ENCODE measurements around the gene AUTS2.

AUTS2 gene

DNA sequence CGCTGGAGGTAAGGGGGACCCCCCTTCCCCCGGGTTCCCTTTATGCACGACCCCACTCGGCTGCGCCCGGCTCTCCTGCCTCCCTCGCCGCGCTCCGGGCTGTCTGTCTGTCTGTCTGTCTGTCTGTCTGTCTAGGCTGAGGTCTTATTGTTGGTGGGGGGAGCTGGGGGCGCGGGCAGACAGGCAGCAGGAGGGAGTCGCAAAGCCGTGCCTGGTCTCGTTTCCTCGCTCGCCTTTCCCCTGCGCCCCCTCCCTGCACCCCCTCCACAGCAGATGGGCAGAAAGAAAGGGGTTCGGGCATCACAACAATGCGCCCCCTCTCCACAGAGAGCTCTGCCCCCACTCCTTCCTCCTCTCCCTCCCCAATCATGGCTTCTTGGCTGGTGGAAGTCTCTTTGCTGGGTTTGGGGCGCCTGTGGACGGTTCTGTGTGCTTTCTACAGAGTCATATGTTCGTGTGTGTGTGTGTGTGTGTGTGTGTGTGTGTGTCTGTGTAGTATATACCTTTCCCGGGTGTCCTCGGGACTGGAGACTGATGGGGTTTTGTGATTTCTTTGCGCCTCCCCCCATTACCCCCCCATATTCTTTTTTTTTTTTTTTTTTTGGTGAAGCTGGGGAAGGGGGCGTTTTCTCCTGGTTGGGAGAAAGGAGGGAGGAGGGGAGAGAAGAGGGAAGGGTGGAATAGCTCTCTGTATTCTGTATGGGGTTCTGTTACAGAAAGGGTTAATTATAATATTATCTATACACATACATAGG is 1.9 kb downstream of the AUTS2 start:
- no peak for DNase-seq (ENCODE audit: low read depth)

DNA sequence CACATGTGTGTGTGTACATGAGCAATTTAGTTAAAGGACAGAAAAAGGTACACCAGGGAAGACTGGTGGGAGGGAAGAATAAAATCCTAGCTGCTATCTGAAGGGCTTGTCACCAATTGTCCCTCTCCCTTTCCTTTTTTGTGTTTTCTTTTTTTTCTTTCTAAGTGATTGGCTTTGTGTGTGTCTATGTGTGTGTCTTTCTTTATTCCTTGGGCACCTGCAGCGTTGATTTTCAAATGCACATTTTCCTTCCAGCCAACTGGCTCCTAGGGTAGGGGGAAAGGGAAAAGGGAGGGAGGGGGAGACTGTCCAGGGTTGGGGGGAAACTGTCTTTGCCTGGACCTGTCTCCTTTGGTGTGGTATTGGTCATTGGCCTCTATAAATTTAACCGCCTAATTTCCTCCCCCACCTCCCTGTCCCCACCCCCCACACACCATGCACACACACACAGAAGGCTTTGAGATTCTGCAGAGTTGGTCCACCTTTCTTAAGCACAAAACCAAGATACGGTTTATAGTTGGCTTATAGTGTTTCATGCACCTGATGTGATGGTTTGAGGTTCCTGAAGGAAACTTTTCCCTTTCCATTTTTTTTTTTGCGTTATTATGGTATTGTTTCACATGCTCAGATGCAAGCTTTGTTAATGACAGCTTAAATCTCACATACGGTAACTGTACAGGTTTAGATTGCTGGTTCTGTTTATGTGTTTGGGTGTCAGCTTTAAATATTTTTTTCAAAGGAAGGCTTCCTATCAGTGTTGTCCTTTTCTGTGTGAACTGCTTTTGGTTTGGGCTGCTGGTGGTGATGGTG is 2.6 kb downstream of the AUTS2 start:
- no peak for DNase-seq (ENCODE audit: low read depth)

DNA sequence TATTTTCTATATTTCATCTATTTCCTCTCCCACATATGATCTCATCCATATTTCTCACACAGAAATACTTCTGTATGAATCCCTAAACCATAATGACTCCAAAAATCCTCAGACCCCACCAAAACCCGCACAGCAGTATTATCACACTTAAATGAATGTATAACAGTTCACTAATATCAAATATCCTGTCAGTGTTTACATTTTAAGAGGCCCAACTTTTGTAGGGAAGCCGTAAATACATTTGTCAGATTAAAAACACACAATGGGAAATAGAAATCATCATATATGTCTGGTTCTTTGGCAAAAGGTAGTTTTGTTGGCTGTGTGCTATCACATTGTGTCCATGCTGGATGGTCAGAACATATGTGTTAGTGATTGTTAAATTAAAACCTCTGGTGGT is 4.2 kb downstream of the AUTS2 start:
- no peak for DNase-seq (ENCODE audit: low read depth)

DNA sequence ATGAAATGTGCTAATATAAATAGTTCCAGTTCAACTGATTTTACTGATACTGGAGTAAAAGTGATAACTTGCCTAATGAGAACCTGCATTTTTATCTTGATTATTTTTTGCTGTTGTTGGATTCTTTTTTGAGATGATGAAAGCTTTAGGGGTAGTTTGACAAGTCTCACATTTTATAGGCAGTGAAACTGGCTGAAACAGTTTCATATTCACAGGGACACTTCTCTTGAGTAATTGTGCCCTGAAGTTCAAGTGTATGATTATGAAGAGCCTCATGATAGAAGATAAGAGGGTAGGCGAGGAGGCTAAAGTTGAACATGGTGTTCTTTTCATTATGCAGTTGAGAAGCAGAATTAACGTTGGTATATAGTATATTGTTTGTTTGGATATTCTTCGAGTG is 5.1 kb downstream of the AUTS2 start:
- no peak for DNase-seq (ENCODE audit: low read depth)

DNA sequence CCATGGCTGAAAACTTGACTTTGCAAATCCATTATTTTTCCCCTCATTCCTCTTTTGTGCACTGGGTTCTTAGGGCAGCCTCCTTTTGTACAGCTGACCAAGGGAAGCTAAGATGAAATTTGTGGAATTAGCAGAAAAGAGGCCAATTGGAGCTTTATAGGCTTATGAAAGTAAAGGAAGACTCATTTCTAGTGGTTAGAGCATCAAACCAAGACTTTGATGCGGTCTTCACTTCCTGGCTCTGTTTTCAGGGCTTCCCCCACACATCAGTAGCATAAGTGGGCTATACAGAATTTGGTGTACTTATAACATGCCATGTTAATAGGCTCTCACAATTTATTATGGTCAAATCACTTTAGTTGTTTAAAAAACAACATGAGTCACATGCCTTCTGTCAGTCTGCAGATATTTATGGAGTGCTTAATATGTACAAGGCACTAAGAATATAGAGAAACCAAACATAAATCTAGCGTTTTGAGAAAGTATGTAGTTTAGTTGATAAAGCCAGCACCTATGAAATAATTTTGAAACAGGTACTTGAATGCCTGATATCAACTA is 5.7 kb downstream of the AUTS2 start:
- no peak for DNase-seq (ENCODE audit: low read depth)

DNA sequence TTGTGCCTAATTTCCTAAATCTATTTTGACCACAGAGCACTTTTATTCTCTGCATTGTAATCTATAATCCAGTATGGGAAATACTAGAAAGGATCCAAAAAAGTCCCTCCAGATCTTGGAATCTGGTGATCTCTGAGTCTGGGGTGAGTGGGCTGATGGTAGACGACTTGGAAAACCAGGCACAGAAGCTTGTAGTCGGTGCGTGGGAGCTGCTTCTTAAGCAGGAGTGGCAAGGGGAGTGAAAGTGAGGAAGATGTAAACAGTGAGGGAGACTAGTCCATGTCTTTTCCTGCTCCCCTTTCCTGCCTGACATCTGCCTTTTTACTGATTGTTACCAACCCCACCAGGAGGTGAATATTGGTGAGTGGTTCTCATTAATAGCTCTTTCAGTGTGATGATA is 6.8 kb downstream of the AUTS2 start:
- DNase-seq (ENCODE audit: low read depth): no peak

DNA sequence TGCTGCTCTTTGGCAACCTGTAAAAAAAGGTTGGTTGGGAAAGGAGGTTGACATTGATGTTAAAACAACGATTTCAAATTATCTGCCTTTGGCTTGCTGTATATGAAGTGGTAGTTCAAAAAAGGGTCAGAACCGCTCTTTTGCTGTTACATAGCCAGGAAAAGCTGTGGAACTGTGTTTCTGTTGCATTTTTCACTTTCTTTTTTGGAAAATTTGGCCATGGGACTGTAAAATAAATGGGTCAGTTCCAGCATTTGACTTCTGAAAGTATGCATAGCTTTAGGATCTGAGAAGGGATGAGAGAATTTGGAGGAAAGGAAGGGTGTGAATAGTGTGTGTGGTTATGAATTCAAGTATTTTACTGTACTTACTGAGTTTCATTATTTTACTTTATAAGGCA is 7.3 kb downstream of the AUTS2 start:
- no peak for DNase-seq (ENCODE audit: low read depth)

DNA sequence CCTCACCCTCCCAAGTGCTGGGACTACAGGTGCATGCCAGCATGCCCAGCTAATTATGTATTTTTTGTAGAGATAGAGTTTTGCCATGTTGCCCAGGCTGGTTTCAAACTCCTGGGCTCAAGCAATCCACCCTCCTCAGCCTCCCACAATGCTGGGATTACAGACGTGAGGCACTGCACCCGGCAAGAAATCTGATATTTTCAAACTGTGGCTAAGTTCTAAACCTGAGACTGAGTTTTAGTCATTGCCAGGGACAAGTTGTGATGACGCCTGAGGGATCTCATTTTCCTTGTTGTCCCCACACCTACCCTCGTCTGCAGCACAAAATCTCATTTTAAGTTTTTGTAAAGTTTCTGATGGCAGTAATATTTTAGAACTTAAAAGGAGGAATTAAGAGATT is 9.8 kb downstream of the AUTS2 start:
- DNase-seq (ENCODE audit: low read depth): no peak

DNA sequence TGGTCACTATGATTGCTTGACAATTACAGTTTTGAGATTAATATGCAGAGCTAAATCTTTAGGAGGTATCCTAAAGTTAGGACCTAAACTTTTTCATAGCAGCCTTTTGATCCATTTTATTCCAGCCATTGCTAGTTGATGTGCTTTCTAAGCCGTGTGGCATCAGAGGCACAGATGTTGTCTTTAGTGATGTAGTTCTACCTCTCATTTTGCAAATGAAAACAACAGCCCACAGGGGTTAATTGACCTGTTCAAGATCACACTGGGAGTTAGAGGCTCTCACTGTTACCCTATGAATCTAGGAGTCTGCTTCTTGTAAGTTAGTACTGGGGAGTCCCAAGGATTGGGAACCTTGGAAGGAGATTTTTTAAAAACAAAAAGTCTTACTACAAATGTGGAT is 10.6 kb downstream of the AUTS2 start:
- DNase-seq (ENCODE audit: low read depth): no peak

DNA sequence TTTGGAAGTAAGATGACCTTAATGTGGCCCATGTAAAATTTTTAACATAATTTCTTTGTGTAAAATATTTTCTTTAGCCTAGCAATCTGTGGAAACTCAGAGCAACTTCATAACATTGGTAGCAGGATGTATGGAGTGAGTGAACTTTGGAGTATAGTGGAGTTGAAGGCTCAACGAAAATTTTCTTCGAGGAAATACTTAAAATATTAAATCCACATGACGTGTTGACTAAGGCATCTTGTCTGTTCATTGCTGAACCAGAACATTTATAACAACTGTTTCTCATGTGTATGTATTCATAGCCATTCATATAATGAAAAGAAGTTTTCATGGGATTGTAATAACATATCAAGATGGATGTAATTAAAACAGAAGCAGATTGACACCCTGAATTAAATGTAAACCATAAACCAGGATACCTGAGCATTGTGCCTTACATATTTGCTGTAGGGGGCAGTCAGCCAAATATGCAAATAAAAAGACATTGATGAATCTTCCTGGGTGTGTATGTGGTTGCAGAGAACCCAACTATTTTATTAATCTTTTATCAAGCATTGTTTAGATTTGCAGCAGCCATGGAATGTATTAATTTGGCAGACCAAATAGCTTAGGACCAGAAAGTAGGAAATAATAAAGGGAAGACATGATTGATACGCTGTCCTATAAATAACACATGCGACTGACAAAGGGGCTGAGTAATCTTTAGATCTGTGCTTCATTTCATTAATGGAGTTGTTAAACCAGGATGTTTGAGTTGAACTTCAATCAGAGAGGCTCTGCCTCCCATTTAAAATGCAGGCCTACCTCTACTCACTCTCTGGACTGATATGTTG is 11.5 kb downstream of the AUTS2 start:
- no peak for DNase-seq (ENCODE audit: low read depth)

DNA sequence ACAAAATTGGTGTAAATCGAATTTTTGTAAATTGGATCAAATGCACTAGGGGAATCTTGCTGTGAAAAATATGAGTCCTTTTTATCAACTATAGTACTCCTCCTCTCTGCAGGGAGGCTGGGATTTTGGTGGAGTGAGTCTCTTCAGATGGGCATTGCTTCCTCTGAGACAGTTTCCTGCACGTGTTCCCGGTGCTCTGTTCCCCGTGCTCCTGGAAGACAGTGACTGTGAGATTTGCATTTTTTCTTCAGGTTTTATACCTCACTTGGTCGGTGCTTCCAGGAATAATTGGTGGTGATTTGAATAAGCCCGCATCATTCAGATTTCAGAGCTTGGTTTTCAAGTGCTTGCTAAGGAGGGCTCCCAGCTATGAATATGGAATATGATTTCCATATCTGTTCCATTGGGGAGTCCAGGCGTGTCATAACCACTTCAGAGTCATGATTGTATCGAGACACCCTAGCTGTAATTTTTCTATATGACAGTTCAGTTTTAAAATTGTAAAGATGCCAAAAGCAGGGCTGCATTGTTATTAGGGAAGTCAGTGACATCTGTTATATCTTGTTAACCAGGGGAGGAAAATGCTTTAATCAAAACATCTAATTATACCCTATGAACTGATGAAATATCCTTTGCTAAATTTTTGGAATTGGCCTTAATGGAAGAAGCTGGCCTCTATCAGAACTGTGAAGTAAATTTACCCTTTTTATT is 12.3 kb downstream of the AUTS2 start:
- no peak for DNase-seq (ENCODE audit: low read depth)

DNA sequence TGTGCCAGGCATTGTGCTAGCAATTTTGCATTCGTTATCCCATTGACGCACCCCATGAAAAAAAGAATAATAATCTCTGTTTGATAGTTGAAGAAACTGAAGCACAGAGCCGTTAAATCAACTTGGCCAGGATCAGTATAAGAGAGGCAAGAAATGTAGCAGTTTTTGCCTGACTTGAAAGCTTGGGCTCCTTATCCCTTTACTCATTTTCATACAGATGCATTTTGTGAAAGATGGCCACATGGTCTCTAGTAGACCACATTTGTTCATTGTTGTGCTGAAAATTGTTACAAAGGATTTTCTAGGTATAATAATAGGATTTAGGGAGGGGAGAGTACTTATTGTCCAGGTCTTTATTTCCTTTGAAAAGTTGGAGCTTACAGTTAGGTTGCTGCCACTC is 14.7 kb downstream of the AUTS2 start:
- no peak for DNase-seq (ENCODE audit: low read depth)

DNA sequence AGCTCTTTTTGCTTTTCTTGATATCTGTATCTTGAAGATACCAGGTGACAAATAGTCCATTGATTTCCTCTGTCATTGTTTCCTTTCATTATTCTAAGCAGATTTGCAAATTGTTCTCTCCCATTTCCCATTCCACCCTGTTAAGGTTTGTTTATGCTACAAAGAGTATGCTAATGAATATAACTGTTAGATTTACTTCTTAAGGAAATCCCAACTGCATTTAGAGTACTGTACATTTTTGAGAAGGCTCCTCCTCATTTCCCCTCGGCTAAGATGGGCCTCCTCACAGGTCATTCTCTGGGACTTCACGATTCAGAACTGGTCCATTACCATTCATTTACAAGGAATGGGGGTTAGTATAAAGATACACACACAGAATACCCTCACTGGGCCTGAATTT is 15.6 kb downstream of the AUTS2 start:
- DNase-seq (ENCODE audit: low read depth): no peak

DNA sequence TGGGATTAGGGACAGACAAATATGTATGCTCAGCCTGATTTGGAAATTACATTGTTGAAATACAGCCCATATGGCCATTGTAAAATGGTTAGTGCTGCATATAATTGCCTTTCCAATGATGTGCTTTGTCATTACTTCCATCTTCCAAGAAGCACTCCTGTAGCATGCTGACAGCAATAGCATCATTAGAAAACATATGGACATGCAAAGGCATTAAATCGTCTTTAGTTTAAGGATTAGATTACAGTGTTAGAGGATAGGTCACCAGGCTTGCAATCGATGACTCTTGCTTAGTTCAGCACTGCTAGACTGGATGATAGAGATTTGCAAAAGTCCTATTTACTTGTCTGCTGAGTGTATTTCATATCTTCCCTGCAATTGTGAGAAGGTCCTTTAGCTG is 17.4 kb downstream of the AUTS2 start:
- no peak for DNase-seq (ENCODE audit: low read depth)

DNA sequence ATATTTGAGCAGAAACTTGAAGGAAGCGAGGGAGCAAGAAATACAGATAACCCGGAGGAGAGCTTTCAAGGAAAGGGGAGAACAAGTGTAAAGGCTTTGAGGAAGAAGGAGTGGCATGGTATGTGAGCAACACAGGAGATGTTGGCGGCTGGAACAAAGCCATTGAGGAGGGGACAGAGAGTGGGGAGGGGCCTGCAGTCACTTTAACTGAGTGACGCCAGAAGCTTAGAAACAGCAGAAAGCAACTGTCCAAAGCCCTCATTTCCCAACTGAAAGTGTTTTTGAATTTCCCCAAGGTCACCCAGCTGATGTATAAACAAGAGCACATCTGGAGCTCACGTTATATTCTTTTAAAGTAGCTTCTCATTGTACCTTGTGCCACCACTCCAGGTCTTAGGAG is 19.1 kb downstream of the AUTS2 start:
- DNase-seq (ENCODE audit: low read depth): no peak

DNA sequence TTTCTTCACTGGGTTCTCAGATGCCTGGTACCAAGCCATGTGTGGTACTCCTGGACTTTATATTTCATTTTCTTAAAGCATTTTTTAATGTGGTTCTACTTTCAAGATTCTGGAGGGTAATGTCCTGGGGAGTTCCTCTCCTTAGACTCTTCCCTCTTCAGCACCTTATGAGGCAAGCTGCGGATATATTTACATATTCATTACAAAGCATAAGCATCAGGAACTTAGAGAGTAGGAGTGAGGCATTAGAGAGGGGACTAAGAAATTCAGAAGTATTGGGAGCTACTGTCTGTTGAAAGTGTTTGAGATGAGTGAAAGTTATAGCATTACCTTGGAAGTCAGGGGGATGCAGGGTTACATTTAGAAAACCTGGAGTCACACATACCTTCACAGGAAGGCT is 20.8 kb downstream of the AUTS2 start:
- DNase-seq (ENCODE audit: low read depth): no peak

DNA sequence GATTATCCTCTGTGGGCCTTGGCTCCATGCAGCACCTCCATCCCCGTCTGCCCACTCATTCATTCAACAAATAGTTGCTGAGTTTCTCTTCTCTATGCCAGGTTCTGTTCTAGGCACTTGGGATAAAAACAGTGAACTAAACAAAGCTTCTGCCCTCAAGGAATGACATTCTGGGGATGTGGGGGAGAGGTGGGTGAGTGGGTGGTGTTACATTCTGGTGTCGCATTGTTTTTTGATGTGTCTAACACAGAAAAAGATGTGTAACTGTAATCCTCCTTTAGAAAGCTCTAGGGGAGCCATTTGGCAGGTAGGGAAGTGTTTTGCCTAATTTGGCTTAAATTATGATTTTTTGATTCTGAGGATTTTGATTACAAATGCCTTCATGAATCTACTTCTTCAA is 21.4 kb downstream of the AUTS2 start:
- DNase-seq (ENCODE audit: low read depth): no peak

DNA sequence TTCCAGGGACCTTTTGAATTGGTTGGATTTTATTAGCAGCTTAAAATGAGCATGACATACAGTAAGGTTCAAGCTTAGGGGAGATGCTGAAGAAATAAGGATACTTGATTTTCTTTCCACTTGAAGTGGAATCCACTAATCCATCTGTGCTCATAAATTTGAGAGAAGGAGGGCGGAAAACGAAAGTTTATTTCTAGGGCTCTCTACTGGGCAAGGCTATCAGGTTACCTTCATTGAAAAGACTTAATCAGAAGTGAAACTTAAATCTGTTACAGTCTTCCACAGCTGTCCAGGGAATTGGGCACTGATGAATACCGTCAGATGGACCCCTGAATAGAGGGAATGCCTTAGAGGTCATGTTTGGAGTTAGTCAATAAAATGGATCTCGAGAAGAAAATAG is 21.8 kb downstream of the AUTS2 start:
- no peak for DNase-seq (ENCODE audit: low read depth)

DNA sequence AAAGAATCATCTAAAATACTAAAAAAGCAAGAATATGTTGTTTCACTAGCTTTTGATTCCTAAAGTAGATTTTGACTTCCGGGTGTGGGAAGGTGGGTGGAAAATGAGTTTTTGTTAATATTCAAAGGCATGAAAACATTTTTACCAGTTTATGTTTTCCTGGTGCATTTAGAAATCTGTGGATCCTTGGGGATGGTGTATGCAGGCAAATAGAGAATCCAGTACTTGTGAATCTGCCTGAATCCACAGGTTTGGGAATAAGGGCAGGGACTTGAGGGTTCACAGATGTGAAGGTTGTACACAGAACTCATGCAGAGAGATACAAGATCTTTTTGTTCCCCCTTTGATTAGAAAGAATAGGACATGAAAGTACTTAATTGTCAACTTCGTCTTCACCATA is 22.4 kb downstream of the AUTS2 start:
- DNase-seq (ENCODE audit: low read depth): no peak

DNA sequence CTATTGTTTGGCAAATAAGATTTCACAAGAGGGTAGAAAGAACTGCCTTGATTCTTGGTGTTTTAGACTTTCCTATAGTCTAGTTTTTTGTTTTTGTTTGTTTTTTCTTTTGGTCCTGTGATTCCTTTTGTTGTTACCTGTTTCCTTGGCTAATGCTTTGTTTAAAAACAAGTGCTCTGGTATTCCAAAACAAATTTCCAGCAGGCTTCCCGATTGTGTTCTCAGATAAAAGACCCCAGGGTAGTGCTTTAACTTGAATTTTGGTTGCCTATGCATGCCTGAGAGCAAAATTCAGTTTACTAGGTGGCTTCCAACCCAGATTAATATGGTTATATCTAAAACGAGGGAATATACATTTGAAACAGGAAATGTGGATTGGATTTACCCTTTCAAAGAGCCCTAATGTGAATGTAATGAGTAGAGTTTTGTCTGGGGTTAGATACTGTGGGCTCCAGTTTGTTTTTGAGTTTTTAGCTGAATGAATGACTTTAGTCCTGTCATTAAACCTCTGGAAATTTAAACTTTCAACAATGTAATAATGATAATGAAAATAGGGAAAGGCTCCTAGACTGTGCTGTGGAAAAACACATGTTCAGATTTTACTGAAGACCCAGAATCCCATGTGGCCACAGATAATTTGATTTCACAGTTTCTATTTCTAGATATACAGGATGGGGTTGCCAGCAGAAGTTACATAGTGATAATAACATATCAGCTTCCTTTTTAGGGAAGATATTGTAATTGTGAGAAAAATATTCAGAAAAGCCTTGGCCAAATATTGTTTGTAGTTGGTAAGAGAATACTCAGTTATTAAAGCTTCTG is 23.9 kb downstream of the AUTS2 start:
- no peak for DNase-seq (ENCODE audit: low read depth)

DNA sequence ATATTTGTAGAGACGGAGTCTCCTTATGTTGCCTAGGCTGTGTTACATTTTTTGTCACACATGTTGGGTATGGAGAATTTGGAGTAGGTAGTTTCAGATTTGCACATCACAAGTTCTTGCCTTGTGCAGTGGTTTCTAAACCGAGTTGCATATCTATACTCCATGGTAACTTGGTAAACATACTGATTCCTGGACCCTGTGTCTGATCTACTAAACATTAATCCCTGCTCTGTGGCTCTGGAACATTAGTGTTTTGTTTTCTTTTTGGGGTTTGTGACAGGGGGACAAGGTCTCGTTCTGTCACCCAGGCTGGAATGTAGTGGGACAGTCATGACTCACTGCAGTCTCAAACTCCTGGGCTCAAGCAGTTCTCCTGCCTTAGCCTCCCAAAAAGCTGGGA is 24.7 kb downstream of the AUTS2 start:
- no peak for DNase-seq (ENCODE audit: low read depth)

All from CMK (cell line).